ENCODE data around the gene TOR1A.

DNA sequence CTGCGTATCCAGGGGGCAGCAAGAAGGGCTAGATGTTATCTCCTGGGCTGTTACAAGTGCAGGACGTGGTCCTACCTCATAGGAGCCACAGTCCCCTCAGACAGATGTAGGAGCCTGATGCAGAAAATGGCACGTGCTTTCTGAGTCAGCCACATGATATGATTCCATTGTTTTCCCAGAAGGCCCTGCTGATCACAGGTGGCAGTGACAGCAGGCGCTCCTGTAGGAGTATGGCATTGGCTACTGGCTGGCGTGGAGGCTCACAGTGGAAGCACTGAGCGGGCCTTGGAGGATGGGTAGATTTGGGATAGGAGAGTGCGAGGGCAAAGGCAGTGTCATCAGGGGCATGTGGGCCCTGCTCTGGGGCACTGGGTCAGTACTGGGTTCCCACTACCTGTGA, 33.3 kb upstream of the TOR1A start:
- no peak for TF ChIP-seq REST (IDR thresholded peaks at IDR 0.05; ENCODE audit: unreplicated experiment)
- TF ChIP-seq CTCF (conservative IDR thresholded peaks at IDR 0.05; ENCODE audit: low read depth in 2 of 2), result no peak
- TF ChIP-seq EZH2 (IDR thresholded peaks at IDR 0.05; ENCODE audit: low read depth, unreplicated experiment), result no peak

Data from GM23338 (cell line).